Stimulated activated naive CD8-positive, alpha-beta T cell treated with anti-CD3 and anti-CD28 coated beads, Interleukin-15, amount 100 ng/mL, for 72 hours (primary cell): ENCODE measurements around the gene ABRACL.
"Not testable (repeated sequence)": the region's sequence is repeated elsewhere in the genome, so short reads cannot be mapped to it uniquely, and the experiment has no call there.

Experiments used
- ATAC-seq: fragments of 150-1000 bp; cut with Tn5 transposase; 2 replicates; pipeline ENCODE4 v1.10.0; 2021; ENCODE audit warnings: mild to moderate bottlenecking, moderate library complexity
- DNase-seq, 2 donors: peaks; one replicate each; pipeline ENCODE4 v3.0.0; 2021 to 2022
- H3K27ac Mint-ChIP-seq, 2 donors: one replicate each; pipeline ENCODE4 v1.8.0; 2022; ENCODE audit warnings: mild to moderate bottlenecking in 2 of 2, mixed read lengths in 2 of 2, moderate library complexity in 2 of 2
- H3K27me3 Mint-ChIP-seq: one replicate; pipeline ENCODE4 v1.8.0; 2022; ENCODE audit warnings: mixed read lengths
- H3K4me1 Mint-ChIP-seq: one replicate; pipeline ENCODE4 v1.8.0; 2022; ENCODE audit warnings: mild to moderate bottlenecking, mixed read lengths
- H3K4me3 Mint-ChIP-seq, 2 donors: one replicate each; pipeline ENCODE4 v1.8.0; 2022; ENCODE audit warnings: mild to moderate bottlenecking in 2 of 2, mixed read lengths in 2 of 2, moderate library complexity in 1 of 2
- H3K9me3 Mint-ChIP-seq, 2 donors: one replicate each; pipeline ENCODE4 v1.8.0; 2022; ENCODE audit warnings: mixed read lengths in 2 of 2

The ABRACL gene

GRCh38 chr6:139028215-139028657, 309 bp upstream of the ABRACL start:
- H3K4me1 Mint-ChIP-seq = peaks cover 19% of the 10 kb centered on the region
- no peaks in the 10 kb centered on the region for H3K9me3 Mint-ChIP-seq
- H3K4me3 Mint-ChIP-seq = peak overlapping the region in 1 of 2 donors; percentile 91
- ATAC-seq = peak; percentile 9
- peak overlapping the region; percentile 98 to 100 for H3K27ac Mint-ChIP-seq
- no peak for DNase-seq
- no peaks in the 10 kb centered on the region for H3K27me3 Mint-ChIP-seq

- Mint-ChIP-seq H3K9me3 (no peaks in the 10 kb centered on the region), H3K4me1 (peaks cover 29% of the 10 kb centered on the region), H3K27me3 (no peaks in the 10 kb centered on the region), H3K4me3 (no peak overlapping the region), H3K27ac (no peak overlapping the region)
- DNase-seq (peak in 1 of 2 donors; percentile 46), ATAC-seq (peak; percentile 33)
These were observed 1.1 kb downstream of the ABRACL start for GRCh38 chr6:139029470-139030227.

GRCh38 chr6:139030228-139030963, 1.9 kb downstream of the ABRACL start:
- DNase-seq = peak in 1 of 2 donors; percentile 21
- H3K27me3 Mint-ChIP-seq = no peaks in the 10 kb centered on the region
- no peaks in the 10 kb centered on the region for H3K9me3 Mint-ChIP-seq
- no peak overlapping the region for H3K4me3 Mint-ChIP-seq
- ATAC-seq = no peak
- H3K4me1 Mint-ChIP-seq = peaks cover 29% of the 10 kb centered on the region
- no peak overlapping the region for H3K27ac Mint-ChIP-seq

- no peaks in the 10 kb centered on the region for H3K27me3 Mint-ChIP-seq
- DNase-seq (no peak), ATAC-seq (no peak)
- H3K4me1 Mint-ChIP-seq = peaks cover 43% of the 10 kb centered on the region
- H3K27ac Mint-ChIP-seq = no peak overlapping the region
- H3K4me3 Mint-ChIP-seq = no peak overlapping the region
- H3K9me3 Mint-ChIP-seq = no peaks in the 10 kb centered on the region
These were observed 8.9 kb downstream of the ABRACL start for GRCh38 chr6:139037490-139037889.

GRCh38 chr6:139044250-139044649, 15.7 kb downstream of the ABRACL start:
- no peak for ATAC-seq
- Mint-ChIP-seq H3K9me3 (peaks cover 0 to 4% of the 10 kb centered on the region in 2 donors), H3K4me3 (no peak overlapping the region), H3K27me3 (no peaks in the 10 kb centered on the region), H3K4me1 (peaks cover 5% of the 10 kb centered on the region), H3K27ac (no peak overlapping the region)
- no peak for DNase-seq

GRCh38 chr6:139047677-139048076, 19.1 kb downstream of the ABRACL start:
- Mint-ChIP-seq H3K4me1 (no peaks in the 10 kb centered on the region), H3K9me3 (peaks cover 0 to 4% of the 10 kb centered on the region in 2 donors), H3K4me3 (no peak overlapping the region), H3K27ac (no peak overlapping the region), H3K27me3 (no peaks in the 10 kb centered on the region)
- ATAC-seq = no peak
- DNase-seq = no peak

GRCh38 chr6:139048912-139049311, 20.4 kb downstream of the ABRACL start:
- not testable (repeated sequence) for H3K27me3 Mint-ChIP-seq, H3K4me3 Mint-ChIP-seq, ATAC-seq, H3K4me1 Mint-ChIP-seq, H3K9me3 Mint-ChIP-seq, DNase-seq
- H3K27ac Mint-ChIP-seq = peak overlapping the region in 1 of 2 donors; percentile 64

GRCh38 chr6:139050131-139050769, 21.7 kb downstream of the ABRACL start:
- not testable (repeated sequence) for H3K4me1 Mint-ChIP-seq, H3K4me3 Mint-ChIP-seq, ATAC-seq, H3K27me3 Mint-ChIP-seq, H3K27ac Mint-ChIP-seq, DNase-seq, H3K9me3 Mint-ChIP-seq

- Mint-ChIP-seq H3K4me3 (no peak overlapping the region), H3K27ac (peak overlapping the region in 1 of 2 donors; percentile 7), H3K4me1 (no peaks in the 10 kb centered on the region), H3K27me3 (no peaks in the 10 kb centered on the region), H3K9me3 (peaks cover 0 to 4% of the 10 kb centered on the region in 2 donors)
- no peak for ATAC-seq
- DNase-seq = no peak
These were observed 22.3 kb downstream of the ABRACL start for GRCh38 chr6:139050770-139051313.

GRCh38 chr6:139051396-139052060, 23.0 kb downstream of the ABRACL start:
- DNase-seq (no peak), ATAC-seq (peak; percentile 69)
- Mint-ChIP-seq H3K4me1 (no peaks in the 10 kb centered on the region), H3K27me3 (no peaks in the 10 kb centered on the region), H3K27ac (no peak overlapping the region), H3K4me3 (no peak overlapping the region), H3K9me3 (peaks cover 0 to 4% of the 10 kb centered on the region in 2 donors)

GRCh38 chr6:139053382-139053781, 24.8 kb downstream of the ABRACL start:
- ATAC-seq (no peak), DNase-seq (no peak)
- H3K27ac Mint-ChIP-seq = no peak overlapping the region
- H3K9me3 Mint-ChIP-seq = peaks cover 0 to 4% of the 10 kb centered on the region in 2 donors
- H3K27me3 Mint-ChIP-seq = no peaks in the 10 kb centered on the region
- H3K4me3 Mint-ChIP-seq = no peak overlapping the region
- no peaks in the 10 kb centered on the region for H3K4me1 Mint-ChIP-seq

GRCh38 chr6:139054001-139054400, 25.5 kb downstream of the ABRACL start:
- H3K27me3 Mint-ChIP-seq = no peaks in the 10 kb centered on the region
- H3K4me1 Mint-ChIP-seq = no peaks in the 10 kb centered on the region
- peaks cover 0 to 3% of the 10 kb centered on the region in 2 donors for H3K9me3 Mint-ChIP-seq
- ATAC-seq (no peak), DNase-seq (no peak)
- no peak overlapping the region for H3K27ac Mint-ChIP-seq
- H3K4me3 Mint-ChIP-seq = no peak overlapping the region

- no peak for ATAC-seq
These were observed 27.2 kb downstream of the ABRACL start for GRCh38 chr6:139055709-139056108.

GRCh38 chr6:139058029-139058428, 29.5 kb downstream of the ABRACL start:
- Mint-ChIP-seq H3K27me3 (no peaks in the 10 kb centered on the region), H3K9me3 (no peaks in the 10 kb centered on the region), H3K4me3 (no peak overlapping the region), H3K4me1 (peaks cover 11% of the 10 kb centered on the region), H3K27ac (no peak overlapping the region)
- DNase-seq (no peak), ATAC-seq (no peak)

More at GRCh38 chr6:139055709-139056108, 27.2 kb downstream of the ABRACL start:
- H3K27me3 Mint-ChIP-seq = no peaks in the 10 kb centered on the region
- H3K4me1 Mint-ChIP-seq = peaks cover 8% of the 10 kb centered on the region
- no peak for DNase-seq
- no peak overlapping the region for H3K4me3 Mint-ChIP-seq
- H3K9me3 Mint-ChIP-seq = no peaks in the 10 kb centered on the region
- no peak overlapping the region for H3K27ac Mint-ChIP-seq

- H3K4me1 Mint-ChIP-seq = peaks cover 11% of the 10 kb centered on the region
- no peak overlapping the region for H3K4me3 Mint-ChIP-seq
- no peaks in the 10 kb centered on the region for H3K27me3 Mint-ChIP-seq
- no peaks in the 10 kb centered on the region for H3K9me3 Mint-ChIP-seq
- DNase-seq (peak in 1 of 2 donors; percentile 18), ATAC-seq (peak; percentile 78)
- H3K27ac Mint-ChIP-seq = no peak overlapping the region
These were observed 31.8 kb downstream of the ABRACL start for GRCh38 chr6:139060332-139060731.
